ENCODE data around the gene TMEM43.

DNA sequence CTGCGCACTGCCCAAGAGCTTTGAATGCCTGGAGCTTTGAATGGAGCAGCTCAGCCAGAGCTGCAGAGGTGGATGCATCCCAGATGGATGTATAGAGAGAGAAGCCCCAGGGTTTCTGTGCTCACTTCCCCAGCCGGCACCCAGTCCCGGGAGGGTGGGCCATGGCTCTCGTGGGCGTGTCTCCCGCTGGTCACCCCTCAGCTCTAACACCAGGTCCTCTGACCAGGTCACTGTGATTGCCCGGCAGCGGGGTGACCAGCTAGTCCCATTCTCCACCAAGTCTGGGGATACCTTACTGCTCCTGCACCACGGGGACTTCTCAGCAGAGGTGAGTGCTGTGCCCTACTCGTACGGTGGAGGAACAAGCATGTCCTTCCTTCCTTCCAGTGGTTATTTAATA is 10.7 kb downstream of the TMEM43 start:
- TF ChIP-seq CREM (IDR thresholded peaks at IDR 0.05; ENCODE audit: low read depth) (no peak), JUNB (IDR thresholded peaks at IDR 0.05) (no peak), RFX5 (IDR thresholded peaks at IDR 0.05; ENCODE audit: low read depth, low read length) (no peak), SMC3 (IDR thresholded peaks at IDR 0.05; ENCODE audit: borderline replicate concordance, low read length) (no peak)
- TF ChIP-seq, protein P1, sequence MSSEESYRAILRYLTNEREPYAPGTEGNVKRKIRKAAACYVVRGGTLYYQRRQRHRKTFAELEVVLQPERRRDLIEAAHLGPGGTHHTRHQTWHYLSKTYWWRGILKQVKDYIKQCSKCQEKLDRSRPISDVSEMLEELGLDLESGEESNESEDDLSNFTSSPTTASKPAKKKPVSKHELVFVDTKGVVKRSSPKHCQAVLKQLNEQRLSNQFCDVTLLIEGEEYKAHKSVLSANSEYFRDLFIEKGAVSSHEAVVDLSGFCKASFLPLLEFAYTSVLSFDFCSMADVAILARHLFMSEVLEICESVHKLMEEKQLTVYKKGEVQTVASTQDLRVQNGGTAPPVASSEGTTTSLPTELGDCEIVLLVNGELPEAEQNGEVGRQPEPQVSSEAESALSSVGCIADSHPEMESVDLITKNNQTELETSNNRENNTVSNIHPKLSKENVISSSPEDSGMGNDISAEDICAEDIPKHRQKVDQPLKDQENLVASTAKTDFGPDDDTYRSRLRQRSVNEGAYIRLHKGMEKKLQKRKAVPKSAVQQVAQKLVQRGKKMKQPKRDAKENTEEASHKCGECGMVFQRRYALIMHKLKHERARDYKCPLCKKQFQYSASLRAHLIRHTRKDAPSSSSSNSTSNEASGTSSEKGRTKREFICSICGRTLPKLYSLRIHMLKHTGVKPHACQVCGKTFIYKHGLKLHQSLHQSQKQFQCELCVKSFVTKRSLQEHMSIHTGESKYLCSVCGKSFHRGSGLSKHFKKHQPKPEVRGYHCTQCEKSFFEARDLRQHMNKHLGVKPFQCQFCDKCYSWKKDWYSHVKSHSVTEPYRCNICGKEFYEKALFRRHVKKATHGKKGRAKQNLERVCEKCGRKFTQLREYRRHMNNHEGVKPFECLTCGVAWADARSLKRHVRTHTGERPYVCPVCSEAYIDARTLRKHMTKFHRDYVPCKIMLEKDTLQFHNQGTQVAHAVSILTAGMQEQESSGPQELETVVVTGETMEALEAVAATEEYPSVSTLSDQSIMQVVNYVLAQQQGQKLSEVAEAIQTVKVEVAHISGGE (CRISPR knock-in tag; IDR thresholded peaks at IDR 0.05), result no peak
